ENCODE results near the gene ARHGAP21.

ARHGAP21 gene

DNA sequence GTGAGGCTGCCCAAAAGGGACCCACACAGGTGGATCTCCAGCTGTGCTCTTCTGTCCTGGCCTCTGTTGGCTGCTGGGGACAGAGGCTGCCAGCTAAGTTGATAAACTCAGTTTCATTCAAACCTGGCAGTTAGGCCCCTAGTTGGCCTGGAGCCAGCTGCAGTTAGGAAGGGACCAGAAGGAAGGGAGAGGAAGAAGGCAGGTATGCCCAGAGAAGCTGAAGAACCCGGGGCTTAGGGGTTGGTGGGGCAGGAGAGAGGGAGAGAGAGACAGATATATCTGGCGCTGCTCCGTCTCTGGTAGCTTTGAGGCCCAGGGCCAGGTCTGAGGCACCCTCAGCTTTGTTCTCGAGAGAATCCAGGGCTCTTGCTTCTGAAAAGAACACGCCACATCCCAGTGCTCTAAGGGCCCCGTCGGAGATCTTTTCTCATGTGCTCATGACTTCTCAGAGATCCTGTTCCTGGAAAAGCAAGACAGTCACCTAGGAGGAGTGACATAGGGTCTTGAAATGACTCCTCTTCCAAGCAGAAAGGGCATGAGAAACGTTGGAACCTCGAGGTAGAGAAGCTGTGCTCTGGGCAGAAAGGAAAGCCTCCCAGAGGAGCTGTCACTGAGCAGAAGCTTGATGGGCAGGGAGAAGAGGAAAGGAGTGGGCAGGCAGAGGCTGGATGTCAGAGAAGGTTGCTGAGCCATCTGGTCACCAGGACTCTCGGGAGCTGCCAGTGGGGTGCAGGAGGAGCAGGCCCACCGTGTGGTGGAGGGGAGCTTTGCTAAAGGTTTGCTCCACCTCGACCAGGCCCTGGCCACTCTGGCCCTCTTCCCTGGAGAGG, 153.6 kb downstream of the ARHGAP21 start:
- DNase-seq = peak; percentile 23

DNA sequence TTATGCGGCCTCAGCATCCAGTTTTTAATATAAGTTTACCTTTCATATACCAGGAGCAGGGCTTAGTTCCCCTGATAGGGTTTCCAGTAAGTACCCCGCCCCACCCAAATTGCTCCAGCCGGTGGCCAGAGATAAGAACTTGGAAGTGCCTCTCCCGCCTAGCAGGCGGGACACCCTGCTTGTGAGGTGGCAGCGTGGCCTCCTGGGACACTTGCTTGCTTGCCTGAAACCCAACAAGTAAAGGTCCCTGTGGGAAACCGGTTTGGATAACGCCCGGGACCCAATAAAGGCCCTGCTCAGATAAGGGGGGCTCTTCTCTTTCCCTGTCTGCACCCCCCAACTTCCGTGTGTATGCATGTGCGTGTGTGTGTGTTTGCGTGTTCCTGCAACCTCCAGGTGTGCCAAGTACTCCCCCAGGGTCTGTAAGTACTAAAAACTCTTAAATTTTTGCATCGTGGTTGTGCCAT, 154.3 kb downstream of the ARHGAP21 start:
- DNase-seq = peak; percentile 77

DNA sequence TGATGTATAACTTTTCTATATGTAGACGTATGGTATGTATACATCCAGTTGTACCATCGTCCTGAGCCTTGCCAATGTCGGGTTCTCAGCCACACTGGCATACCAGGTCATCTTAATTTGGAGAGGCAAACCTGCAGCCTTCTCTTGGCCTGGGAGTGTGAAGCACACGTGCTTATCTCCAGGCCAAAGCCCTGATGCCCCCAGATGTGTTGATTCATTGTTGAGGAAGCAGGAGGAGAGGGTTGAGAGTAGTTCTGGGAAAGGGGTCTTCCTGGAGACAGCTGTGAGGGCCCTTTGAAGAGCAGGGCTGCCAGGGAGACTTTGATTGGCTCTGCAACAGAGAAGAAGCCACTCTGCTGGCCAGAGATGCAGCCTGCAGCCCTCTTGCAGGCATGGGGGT, 155.6 kb downstream of the ARHGAP21 start:
- DNase-seq = no peak

DNA sequence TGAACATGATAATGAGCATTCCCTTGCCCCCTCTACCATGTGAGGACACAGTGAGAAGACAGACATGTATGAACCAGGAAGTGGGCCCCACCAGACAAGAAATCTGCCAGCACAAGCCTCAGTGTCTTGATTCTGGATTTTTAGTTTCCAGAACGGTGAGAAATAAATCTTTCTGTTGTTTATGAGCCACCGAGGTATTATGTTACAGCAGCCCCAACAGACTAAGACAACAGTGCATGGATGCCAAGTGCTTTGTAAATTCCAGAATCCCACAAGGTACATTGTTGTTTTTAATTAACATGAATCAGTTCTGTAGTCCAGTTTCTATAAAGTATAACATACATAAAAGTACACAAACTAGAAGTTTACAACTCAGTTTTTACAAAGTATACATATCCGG, 162.2 kb downstream of the ARHGAP21 start:
- no peak for DNase-seq

DNA sequence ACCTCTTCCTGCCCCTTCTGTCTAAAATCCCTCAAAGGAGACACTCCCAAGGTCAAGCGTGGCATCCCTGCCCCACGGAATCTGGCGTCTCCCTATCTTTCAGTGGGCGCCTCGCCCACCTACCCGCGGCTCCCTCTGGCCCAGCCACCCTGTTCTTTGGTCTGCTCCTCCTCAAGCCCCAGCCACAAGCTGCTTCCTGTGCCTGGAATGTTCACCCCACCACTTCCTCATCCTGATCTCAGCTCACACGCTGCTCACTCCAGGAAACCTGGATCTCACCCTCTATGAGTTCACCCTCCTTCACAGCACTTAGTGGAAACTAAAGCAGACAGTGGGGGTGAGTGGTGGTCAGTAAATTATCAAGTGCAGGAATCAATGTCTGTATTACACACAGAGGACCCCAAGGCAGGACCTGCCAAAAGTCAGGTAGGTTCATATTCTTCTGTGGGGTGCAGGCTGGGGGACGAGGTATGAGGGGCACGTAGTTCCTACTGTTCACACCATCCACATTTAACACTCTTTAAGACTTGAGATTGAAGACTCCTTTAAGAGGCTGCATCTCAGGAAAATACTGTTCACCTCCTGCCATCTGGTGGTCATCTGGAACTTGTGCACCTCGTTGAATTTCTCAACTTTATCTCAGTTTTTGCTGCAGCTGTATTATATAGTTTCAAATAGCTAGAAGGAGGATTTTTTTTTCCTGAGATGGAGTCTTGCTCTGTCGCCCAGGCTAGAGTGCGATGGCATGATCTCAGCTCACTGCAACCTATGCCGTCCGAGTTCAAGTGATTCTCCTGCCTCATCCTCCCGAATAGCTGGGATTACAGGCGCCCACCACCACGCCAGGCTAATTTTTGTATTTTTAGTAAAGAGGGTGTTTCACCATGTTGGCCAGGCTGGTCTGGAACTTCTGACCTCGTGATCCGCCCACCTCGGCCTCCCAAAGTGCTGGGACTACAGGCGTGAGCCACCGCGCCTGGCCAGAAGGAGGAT, 166.6 kb downstream of the ARHGAP21 start:
- peak; percentile 81 for DNase-seq

DNA sequence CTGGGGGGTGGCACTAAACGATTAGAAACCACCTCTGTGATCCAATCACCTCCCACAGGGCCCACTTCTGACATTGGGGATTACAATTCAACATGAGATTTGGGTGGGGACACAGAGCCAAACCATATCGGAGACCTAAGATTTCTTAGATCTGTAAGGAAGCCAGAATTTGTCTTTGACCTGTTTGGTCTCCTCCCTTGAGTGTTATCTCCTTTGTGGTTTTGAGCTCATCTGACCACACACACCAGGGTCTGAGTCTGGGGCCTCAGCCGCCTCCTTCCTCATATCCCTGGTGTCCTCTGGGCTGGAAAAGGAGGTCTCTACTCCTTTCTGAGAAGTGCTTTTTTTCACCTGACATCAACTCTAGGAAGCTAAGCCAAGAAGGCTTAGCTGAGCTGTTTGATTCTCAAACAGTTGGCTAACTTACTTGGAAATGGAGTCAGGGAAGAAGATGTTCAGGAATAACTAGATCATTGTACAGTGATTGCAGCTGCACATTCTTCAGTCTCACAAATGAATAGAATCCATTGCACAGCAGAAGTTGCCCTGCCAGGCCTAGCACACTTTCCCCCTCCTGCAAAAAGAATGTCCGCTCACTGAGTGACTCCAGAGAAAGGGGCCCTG, 167.4 kb downstream of the ARHGAP21 start:
- DNase-seq = peak; percentile 76

DNA sequence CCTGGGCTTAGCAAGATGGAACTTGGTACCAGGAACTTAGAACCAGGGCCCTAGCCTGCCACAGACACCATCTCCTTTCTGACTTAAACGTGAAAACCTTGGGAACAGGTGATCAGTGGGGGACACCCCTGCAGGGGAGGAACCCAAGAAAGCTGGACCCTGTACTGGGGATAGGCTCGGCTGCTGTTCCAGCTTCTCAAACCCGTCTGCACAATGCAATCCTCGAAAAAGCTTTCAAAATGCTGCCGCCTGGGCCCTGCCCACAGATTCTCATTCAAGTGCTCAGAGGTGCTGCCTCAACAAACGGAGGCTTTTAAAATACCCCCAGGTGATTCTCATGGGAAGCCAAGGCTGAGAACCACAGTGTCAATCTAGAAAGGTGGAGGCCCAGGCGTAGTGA, 169.7 kb downstream of the ARHGAP21 start:
- DNase-seq = no peak

DNA sequence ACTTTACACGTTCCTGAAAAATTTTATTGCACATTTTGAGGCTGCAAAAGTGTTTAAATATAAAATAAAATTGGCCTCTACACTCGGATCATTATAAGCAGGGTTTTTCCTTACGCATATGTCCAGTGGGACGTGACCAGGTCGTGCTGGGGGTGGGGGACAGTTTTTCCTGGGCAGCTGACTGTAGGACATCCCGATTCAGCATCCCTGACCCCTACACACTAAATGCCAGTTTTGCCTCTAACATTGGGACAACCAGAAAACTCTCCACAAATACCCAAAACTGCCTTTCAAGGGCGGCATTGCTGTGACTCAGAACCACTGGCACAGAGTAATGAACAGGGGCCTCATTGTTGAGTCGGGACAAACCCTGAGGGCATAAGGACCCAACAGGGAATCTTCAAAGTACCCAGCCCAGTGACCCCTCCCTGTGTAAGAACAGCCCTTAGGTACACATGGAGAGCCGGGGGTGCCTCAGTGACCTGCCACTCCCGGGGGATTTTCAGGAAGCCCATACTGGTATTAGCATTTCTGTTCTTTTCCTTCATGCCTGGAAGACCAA, 170.6 kb downstream of the ARHGAP21 start:
- DNase-seq = no peak

DNA sequence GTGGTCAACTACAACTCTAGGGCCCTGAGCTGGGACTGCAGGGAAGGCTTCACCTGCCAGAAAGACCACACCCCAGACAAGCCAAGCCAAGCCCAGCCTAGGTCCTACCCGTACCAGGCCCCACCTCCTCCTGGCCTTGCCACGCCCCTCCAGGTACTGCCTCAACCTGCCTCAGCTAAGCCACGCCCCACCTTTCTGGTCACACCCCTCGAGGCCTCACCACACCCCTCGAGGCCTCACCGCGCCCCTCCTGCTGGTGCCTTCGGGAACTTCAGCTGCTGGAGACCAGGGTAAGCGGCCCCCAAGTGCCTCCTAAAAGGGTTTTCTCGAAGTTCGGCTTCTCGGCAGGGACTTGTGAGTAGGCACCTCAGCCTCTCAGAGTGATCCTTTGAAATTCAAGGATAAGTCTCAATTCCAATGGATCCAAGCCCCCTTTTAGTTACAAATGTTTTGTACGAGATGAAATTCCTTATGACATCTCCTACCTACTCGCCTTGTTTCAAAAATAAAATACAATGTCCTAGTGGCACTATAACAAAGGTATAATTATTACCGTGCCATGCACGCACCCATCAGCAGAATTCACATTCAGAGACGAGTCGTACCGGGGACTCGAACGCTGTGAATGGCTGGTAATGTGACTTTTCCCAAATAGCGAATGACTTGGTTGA, 171.2 kb downstream of the ARHGAP21 start:
- DNase-seq = no peak

DNA sequence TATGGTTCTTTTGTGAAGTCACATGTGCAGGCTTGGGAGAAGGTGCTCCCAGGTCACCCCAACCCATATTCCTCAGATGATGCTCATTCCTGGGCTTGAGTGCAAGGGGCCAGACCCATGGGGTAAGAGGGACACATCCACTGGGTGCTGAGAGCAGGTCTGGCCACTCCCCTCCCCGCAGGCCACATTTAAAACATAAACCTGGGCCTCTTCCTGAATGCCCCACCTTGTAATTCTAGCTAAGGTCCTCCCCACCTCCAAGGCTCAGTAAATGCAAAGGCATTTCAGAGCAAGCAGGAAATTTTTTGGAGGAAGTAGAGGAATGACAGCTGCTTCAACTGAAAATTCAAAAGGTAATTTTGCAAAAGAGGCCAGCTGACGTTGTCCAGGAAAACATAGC, 172.5 kb downstream of the ARHGAP21 start:
- DNase-seq = no peak

DNA sequence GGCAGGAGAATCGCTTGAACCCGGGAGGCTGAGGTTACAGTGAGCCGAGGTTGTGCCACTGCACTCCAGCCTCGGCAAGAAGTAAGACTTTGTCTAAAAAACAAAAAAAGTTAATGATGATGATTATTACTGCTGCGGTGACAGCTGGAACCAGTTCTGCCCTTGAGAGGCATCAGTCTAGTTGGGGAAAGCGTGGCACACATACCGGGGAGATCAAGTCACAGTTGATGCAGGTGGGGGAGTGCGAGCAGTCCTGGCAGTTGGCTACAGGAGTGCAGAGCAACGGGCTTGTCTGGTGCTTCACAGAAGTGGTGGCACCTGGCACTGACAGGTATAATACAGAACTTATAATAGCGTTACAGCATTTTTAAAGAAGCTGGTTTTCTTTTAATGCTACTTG, 173.0 kb downstream of the ARHGAP21 start:
- DNase-seq = no peak

DNA sequence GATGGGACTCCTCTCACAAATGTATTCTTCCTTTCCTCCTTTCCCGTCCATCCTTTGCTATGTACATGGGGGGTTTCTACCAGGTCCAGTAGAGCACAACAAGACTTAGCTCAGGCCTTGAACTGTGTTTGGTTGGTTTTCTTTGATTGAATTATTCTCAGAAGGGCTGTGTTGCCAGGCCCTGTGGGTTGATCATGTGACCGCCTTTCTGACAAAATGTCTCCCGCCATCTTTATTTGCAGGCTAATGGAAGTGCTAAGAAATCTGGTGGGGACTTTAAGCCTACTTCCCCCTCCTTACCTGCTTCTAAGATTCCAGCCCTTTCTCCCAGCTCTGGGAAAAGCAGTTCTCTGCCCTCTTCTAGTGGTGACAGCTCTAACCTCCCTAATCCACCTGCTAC, 178.1 kb downstream of the ARHGAP21 start:
- no peak for DNase-seq

DNA sequence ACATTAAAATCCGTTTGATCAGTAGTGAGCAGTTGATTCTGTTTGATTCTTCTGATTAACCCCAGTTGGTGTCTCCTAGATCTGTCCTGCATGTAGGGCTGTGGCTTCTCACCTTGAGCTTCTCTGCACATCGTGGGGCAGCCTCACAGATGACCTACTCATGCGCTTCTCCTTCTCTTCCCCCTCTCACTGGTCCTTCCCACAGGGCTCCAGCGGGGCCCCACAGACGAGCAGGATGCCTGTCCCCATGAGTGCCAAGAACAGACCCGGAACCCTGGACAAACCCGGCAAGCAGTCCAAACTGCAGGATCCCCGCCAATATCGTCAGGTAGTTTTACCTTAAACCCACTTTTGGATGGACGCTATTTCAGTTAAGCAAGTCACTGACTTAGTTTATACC, 178.9 kb downstream of the ARHGAP21 start:
- DNase-seq = no peak

DNA sequence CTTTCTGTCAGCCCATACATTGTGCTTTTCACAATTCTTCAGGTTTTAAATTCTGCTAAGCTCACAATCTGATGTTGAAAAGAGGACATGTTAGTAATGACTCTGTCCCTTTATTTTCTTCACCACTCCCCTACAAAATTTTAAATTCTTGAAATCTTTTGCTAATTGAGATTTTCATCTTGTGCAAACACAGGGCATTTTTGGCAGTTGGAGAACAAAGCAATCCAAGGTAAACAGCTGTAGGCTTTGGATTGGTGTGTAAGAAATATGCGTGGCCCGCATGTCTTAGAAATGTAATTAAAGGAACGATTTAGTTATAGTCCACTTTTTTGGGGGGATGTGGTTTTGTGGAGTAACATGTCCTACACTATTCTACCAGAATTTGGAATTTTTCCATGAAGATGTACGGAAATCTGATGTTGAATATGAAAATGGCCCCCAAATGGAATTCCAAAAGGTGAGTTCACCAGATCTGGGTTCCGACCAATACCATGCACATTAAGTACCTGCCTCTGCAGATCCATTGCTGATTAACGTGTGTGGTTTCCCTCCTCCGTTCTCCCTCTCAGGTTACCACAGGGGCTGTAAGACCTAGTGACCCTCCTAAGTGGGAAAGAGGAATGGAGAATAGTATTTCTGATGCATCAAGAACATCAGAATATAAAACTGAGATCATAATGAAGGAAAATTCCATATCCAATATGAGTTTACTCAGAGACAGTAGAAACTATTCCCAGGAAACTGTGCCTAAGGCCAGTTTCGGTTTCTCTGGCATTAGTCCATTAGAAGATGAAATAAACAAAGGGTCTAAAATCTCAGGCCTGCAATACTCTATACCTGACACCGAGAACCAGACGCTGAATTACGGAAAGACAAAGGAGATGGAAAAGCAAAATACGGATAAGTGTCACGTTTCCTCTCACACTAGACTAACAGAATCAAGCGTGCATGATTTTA, 181.1 kb downstream of the ARHGAP21 start:
- no peak for DNase-seq

DNA sequence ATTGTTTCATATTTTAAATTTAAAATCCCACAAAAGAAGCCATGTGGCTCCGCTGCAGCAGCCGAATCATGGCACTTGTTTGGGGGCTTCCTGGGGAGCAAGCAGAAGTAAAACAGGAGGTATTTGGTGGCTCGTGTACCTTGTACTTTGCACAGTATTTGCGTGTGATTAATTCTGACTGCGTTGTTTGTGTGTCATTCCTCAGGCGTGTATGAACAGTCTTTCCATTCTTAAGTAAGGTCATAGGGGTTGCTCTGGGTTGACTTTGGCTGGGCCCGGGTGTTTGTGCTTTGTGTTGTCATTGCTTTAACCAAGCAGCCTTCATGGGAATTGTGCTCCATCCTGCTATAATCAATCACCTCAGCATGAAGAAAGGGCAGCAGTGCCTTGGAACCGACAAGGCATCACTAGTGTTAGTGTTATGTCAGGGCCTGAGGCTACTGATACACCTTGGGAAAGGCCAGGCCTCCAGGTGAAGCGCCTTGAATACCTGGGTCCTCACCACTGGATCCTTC, 182.4 kb downstream of the ARHGAP21 start:
- DNase-seq = no peak

DNA sequence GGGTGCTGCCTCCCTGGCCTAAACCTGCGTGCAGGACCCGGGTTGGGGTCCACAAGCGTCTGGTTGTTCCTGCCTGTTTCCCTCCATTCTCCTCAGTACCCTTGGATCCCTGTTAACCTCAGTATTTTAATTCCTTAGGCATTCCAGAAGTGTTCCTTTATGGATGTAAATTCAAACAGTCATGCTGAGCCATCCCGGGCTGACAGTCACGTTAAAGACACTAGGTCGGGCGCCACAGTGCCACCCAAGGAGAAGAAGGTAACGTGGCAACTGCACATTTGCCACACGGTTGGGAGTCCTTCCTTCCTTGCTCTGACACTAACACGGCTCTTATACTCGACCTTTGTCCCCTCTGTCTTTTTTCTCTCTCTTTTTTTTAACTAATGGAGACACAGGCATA, 187.1 kb downstream of the ARHGAP21 start:
- no peak for DNase-seq

DNA sequence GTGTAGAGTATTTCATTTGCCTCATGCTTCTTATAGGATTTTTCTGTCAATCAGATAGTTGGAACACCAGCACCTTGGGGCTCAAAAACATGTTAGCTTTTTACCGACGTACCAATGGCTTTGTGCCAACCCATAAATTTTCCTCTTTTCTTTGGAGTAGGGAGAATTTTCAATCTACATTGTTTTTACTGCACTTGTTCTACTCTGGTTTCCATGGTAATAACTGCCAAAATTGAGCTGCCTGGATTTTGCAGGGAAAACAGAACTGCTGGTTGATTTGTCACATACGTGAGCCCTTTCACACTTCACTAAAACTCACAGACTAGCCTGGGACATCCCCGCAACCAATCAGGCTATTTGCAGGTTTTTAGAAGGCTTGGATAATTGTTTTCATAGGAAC, 189.7 kb downstream of the ARHGAP21 start:
- no peak for DNase-seq

All from OCI-M1 (cell line).